B cell (primary cell): Measurements from ENCODE around the gene GPX3. TPM values are rescaled to one million over a fixed set of nuclear protein-coding genes. Genes with fewer than 3 reads are reported as not detected.

Experiments used
- ATAC-seq: fragments of 200-7000 bp; cut with Tn5 transposase; one replicate; pipeline ENCODE4 v1.10.0; 2021; ENCODE audit warnings: low read depth, mild to moderate bottlenecking, moderate number of reproducible peaks, moderate library complexity
- CTCF ChIA-PET: fragments of 350-600 bp; sonication (Branson Sonifier 250); formaldehyde crosslinking; loops from one replicate; lab custom pipeline; 2021; ENCODE audit warnings: antibody characterized with exemption, inconsistent platforms; lab: Charles Lee
- POLR2A ChIA-PET: fragments of 350-600 bp; sonication (Branson Sonifier 250); formaldehyde crosslinking; loops from one replicate; lab custom pipeline; 2021; ENCODE audit warnings: antibody characterized with exemption; lab: Charles Lee
- DNase-seq: peaks from one replicate; pipeline ENCODE4 v3.0.0; 2013
- H2AFZ ChIP-seq: 2 replicates; pipeline ENCODE4 v1.6.1; 2012; ENCODE audit warnings: mild to moderate bottlenecking, low read depth, low read length; ENCODE audit not compliant: insufficient read depth, poor library complexity, severe bottlenecking
- H3K27ac ChIP-seq, 2 donors: 1 replicate in 1 of 2; 2 replicates in 1 of 2; pipeline ENCODE4 v1.5.1; 2012 to 2013; ENCODE audit warnings: low read length in 2 of 2, mild to moderate bottlenecking in 2 of 2, moderate library complexity in 1 of 2
- H3K27me3 ChIP-seq, 4 experiments: fragments of 200-600 bp in 1 of 4; sonication (generic) in 1 of 4; replicated peaks in 1 of 4; 1 replicate in 2 of 4; 2 replicates in 2 of 4; pipeline versions ENCODE4 v1.6.1 to v1.7.0; 2013 to 2016; ENCODE audit warnings: low read length in 3 of 4, mild to moderate bottlenecking in 2 of 4, mixed read lengths in 1 of 4, moderate library complexity in 1 of 4; ENCODE audit not compliant: insufficient read depth in 4 of 4, control insufficient read depth in 3 of 4; ENCODE audit errors: control extremely low read depth in 1 of 4
- H3K36me3 ChIP-seq, 2 experiments: replicated peaks in 1 of 2; 1 replicate in 1 of 2; 2 replicates in 1 of 2; pipeline versions ENCODE4 v1.6.1 to v1.7.1; 2013; ENCODE audit warnings: low read length in 1 of 2; ENCODE audit not compliant: insufficient read depth in 2 of 2, control insufficient read depth in 1 of 2; ENCODE audit errors: control extremely low read depth in 1 of 2, extremely low read depth in 1 of 2
- H3K4me1 ChIP-seq, 2 donors: fragments of 200-600 bp in 1 of 2; sonication (generic) in 1 of 2; 1 replicate in 1 of 2; 2 replicates in 1 of 2; pipeline versions ENCODE4 v1.5.1 to v1.6.1; 2013 to 2017; ENCODE audit warnings: low read length in 2 of 2; ENCODE audit not compliant: control insufficient read depth in 2 of 2, insufficient read depth in 2 of 2
- H3K4me2 ChIP-seq: replicated peaks from 2 replicates; pipeline ENCODE3; 2012; ENCODE audit warnings: mild to moderate bottlenecking, low read depth, low read length; ENCODE audit not compliant: poor library complexity, severe bottlenecking
- H3K4me3 ChIP-seq, 5 experiments: fragments of 200-600 bp in 1 of 5; sonication (generic) in 1 of 5; 1 replicate in 3 of 5; 2 replicates in 2 of 5; pipeline versions ENCODE4 v1.5.1 to v1.7.0; 2011 to 2016; ENCODE audit warnings: low read length in 4 of 5, mild to moderate bottlenecking in 4 of 5, low read depth in 2 of 5, control low read depth in 1 of 5, moderate library complexity in 1 of 5; ENCODE audit not compliant: insufficient read depth in 1 of 5; ENCODE audit errors: control extremely low read depth in 1 of 5, extremely low read depth in 1 of 5
- H3K79me2 ChIP-seq: fragments of 200-600 bp; sonication (generic); one replicate; pipeline ENCODE4 v1.6.0; 2016; ENCODE audit warnings: low read length; ENCODE audit not compliant: control insufficient read depth, insufficient read depth
- H3K9ac ChIP-seq: fragments of 200-600 bp; sonication (generic); 2 replicates; pipeline ENCODE4 v1.6.1; 2017; ENCODE audit warnings: mild to moderate bottlenecking, low read length, moderate library complexity
- H3K9me3 ChIP-seq, 3 donors: one replicate each; pipeline versions ENCODE4 v1.6.1 to v1.7.1; 2013; ENCODE audit warnings: low read length in 2 of 3; ENCODE audit not compliant: control insufficient read depth in 2 of 3, insufficient read depth in 1 of 3; ENCODE audit errors: control extremely low read depth in 1 of 3
- H4K20me1 ChIP-seq: 2 replicates; pipeline ENCODE4 v1.6.0; 2012; ENCODE audit warnings: mild to moderate bottlenecking, low read length; ENCODE audit not compliant: insufficient read depth, control insufficient read depth, poor library complexity, severe bottlenecking
- H3K27ac Mint-ChIP-seq: one replicate; pipeline ENCODE4 v1.8.0; 2021; ENCODE audit warnings: mixed read lengths
- H3K27me3 Mint-ChIP-seq: one replicate; pipeline ENCODE4 v1.8.0; 2021; ENCODE audit warnings: mixed read lengths
- H3K4me1 Mint-ChIP-seq: one replicate; pipeline ENCODE4 v1.8.0; 2021; ENCODE audit warnings: mixed read lengths
- H3K4me3 Mint-ChIP-seq: one replicate; pipeline ENCODE4 v1.8.0; 2021; ENCODE audit warnings: mixed read lengths
- H3K9me3 Mint-ChIP-seq: one replicate; pipeline ENCODE4 v1.8.0; 2022; ENCODE audit warnings: mixed read lengths; ENCODE audit not compliant: insufficient read depth
- CTCF ChIP-seq: fragments of 200-600 bp; IDR thresholded peaks from one replicate; pipeline ENCODE4 v1.8.0; 2022; ENCODE audit warnings: antibody characterized with exemption, mild to moderate bottlenecking
- EZH2 ChIP-seq: IDR thresholded peaks from 2 replicates; pipeline ENCODE4 v1.6.1; 2012; ENCODE audit warnings: borderline replicate concordance, low read depth, mild to moderate bottlenecking, moderate library complexity, low read length; ENCODE audit not compliant: insufficient read depth, poor library complexity, severe bottlenecking
- WGBS: methylation state at CpG from one replicate; pipeline ENCODE4 v1.1.5; 2013; ENCODE audit warnings: missing lambda C conversion rate; ENCODE audit not compliant: insufficient coverage; 5-methylcytosine and 5-hydroxymethylcytosine counted together
- intact Hi-C: fragments of 100-400 bp; cut with micrococcal nuclease; formaldehyde crosslinking; loops from one replicate; pipeline ENCODE4 v1.10.0; 2022
- polyA plus RNA-seq: library from polyadenylated mRNA; depleted of rRNA; stranded (reverse); fragments of >200 nt; gene quantifications from 2 replicates; pipeline ENCODE4 v1.2.3, GENCODE V29; 2012
- total RNA-seq, 2 donors: library from RNA; stranded (reverse); fragments of 120-200 nt in 1 of 2; gene quantifications; 1 replicate in 1 of 2; 2 replicates in 1 of 2; pipeline versions ENCODE4 v1.2.3 to v1.2.4, GENCODE V29; 2013 to 2022

Gene GPX3
- total and polyA plus RNA-seq, 2 donors (not counting 1 experiment from before 2014, with no cell fraction given) = not detected

GRCh38 chr5:151053796-151054462 lies 33.5 kb downstream of the GPX3 start:
- H3K9ac ChIP-seq = no peak overlapping the region
- no peak overlapping the region for H3K4me2 ChIP-seq
- intact Hi-C loops = loop anchor here (5.0 to 10.0 kb wide), 2 partner anchors 243 to 391 kb away; partner anchors contain the start of gene SLC36A1
- ChIA-PET POLR2A (interaction anchor here (0.6 kb wide), 1 partner anchor 73 kb away, joined by 3 read pairs; no protein-coding TSS in a partner anchor), CTCF (interaction anchor here (1.0 to 17.8 kb wide), 7 partner anchors 16 to 263 kb away, joined by 4 to 918 read pairs (median 25); partner anchors contain the start of gene TNIP1)
- H4K20me1 ChIP-seq = peaks cover 89% of the 10 kb centered on the region
- H3K27ac Mint-ChIP-seq = peak overlapping the region; percentile 46
- peaks cover 21 to 31% of the 10 kb centered on the region in 2 donors for H3K4me1 ChIP-seq
- ATAC-seq = no peak
- H3K36me3 ChIP-seq = peaks cover 4 to 84% of the 10 kb centered on the region in 2 experiments
- H3K9me3 Mint-ChIP-seq = no peaks in the 10 kb centered on the region
- H3K4me3 Mint-ChIP-seq = no peak overlapping the region
- no peak for TF ChIP-seq CTCF
- TF ChIP-seq EZH2 = no peak
- H3K4me1 Mint-ChIP-seq = peaks cover 41% of the 10 kb centered on the region
- WGBS = 100% methylated on average over 2 of the region's 4 CpGs
- H2AFZ ChIP-seq = no peak overlapping the region
- no peaks in the 10 kb centered on the region for H3K27me3 ChIP-seq
- DNase-seq = no peak
- H3K9me3 ChIP-seq = no peaks in the 10 kb centered on the region
- H3K27ac ChIP-seq = peak overlapping the region in 1 of 2 donors; percentile 33
- peaks cover 74% of the 10 kb centered on the region for H3K79me2 ChIP-seq
- H3K4me3 ChIP-seq = no peak overlapping the region
- H3K27me3 Mint-ChIP-seq = no peaks in the 10 kb centered on the region

- Histone ChIP-seq H3K4me1 (peaks cover 29 to 39% of the 10 kb centered on the region in 2 donors), H3K27me3 (no peaks in the 10 kb centered on the region), H3K4me2 (no peak overlapping the region), H3K79me2 (peaks cover 73% of the 10 kb centered on the region), H4K20me1 (peaks cover 87% of the 10 kb centered on the region), H3K9ac (no peak overlapping the region), H3K27ac (no peak overlapping the region), H3K9me3 (no peaks in the 10 kb centered on the region), H2AFZ (no peak overlapping the region), H3K36me3 (peaks cover 4 to 83% of the 10 kb centered on the region in 2 experiments), H3K4me3 (no peak overlapping the region)
- Mint-ChIP-seq H3K27ac (no peak overlapping the region), H3K4me1 (peaks cover 49% of the 10 kb centered on the region), H3K4me3 (no peak overlapping the region), H3K27me3 (no peaks in the 10 kb centered on the region), H3K9me3 (no peaks in the 10 kb centered on the region)
- TF ChIP-seq CTCF (no peak), EZH2 (no peak)
- POLR2A ChIA-PET = no interaction called here
- intact Hi-C loops = loop anchor here (5.0 to 10.0 kb wide), 2 partner anchors 243 to 390 kb away; partner anchors contain the start of gene SLC36A1
- WGBS = 100% methylated on average over 1 of the region's 3 CpGs
- DNase-seq = no peak
- CTCF ChIA-PET = interaction anchor here (0.7 to 17.8 kb wide), 4 partner anchors 43 to 262 kb away, joined by 3 to 918 read pairs (median 4); no protein-coding TSS in a partner anchor
- no peak for ATAC-seq
These were observed 34.3 kb downstream of the GPX3 start for GRCh38 chr5:151054709-151055108.
